SK-N-SH treated with all-trans-retinoic acid at 6 μM for 48 hours (cell line): ENCODE results near the gene MRAS.

ENCODE experiments used
- ATAC-seq: fragments of 200-7000 bp; cut with Tn5 transposase; 3 replicates; pipeline ENCODE4 v1.9.1; 2020; ENCODE audit warnings: mild to moderate bottlenecking, moderate library complexity
- ARNTL ChIP-seq: fragments of 450-650 bp; formaldehyde crosslinking; IDR thresholded peaks from 2 replicates; pipeline ENCODE4 v1.5.0; 2020; ENCODE audit warnings: low read depth, mild to moderate bottlenecking, moderate library complexity, borderline replicate concordance
- BACH2 ChIP-seq: fragments of 250-450 bp; sonication (Bioruptor Pico); IDR thresholded peaks from 2 replicates; pipeline ENCODE4 v1.9.0; 2021; ENCODE audit warnings: mild to moderate bottlenecking, borderline replicate concordance
- CREB5 ChIP-seq: fragments of 250-450 bp; sonication (Bioruptor Pico); IDR thresholded peaks from 2 replicates; pipeline ENCODE4 v1.5.1; 2020; ENCODE audit warnings: low read depth, mild to moderate bottlenecking, moderate library complexity
- CSDC2 ChIP-seq: fragments of 250-450 bp; sonication (Bioruptor Pico); IDR thresholded peaks from 2 replicates; pipeline ENCODE4 v1.5.0; 2020; ENCODE audit warnings: mild to moderate bottlenecking, moderate library complexity
- CSRNP3 ChIP-seq: fragments of 250-450 bp; sonication (Bioruptor Pico); IDR thresholded peaks from 2 replicates; pipeline ENCODE4 v1.5.1; 2021; ENCODE audit warnings: mild to moderate bottlenecking, moderate library complexity
- ESRRG ChIP-seq: fragments of 250-450 bp; sonication (Bioruptor Pico); IDR thresholded peaks from 2 replicates; pipeline ENCODE4 v1.6.1; 2021; ENCODE audit warnings: mild to moderate bottlenecking
- GLIS3 ChIP-seq: fragments of 250-450 bp; sonication (Bioruptor Pico); IDR thresholded peaks from 2 replicates; pipeline ENCODE4 v1.5.0; 2020; ENCODE audit warnings: mild to moderate bottlenecking, moderate library complexity
- ISL1 ChIP-seq: fragments of 250-450 bp; sonication (Bioruptor Pico); IDR thresholded peaks from 2 replicates; pipeline ENCODE4 v2.1.2; 2022; ENCODE audit warnings: mild to moderate bottlenecking, moderate library complexity
- OSR1 ChIP-seq: fragments of 250-450 bp; sonication (Bioruptor Pico); IDR thresholded peaks from 2 replicates; pipeline ENCODE4 v1.8.0; 2022; ENCODE audit warnings: moderate library complexity, mild to moderate bottlenecking, inconsistent platforms
- PATZ1 ChIP-seq: fragments of 250-450 bp; sonication (Bioruptor Pico); IDR thresholded peaks from 2 replicates; pipeline ENCODE4 v1.8.0; 2020; ENCODE audit warnings: mild to moderate bottlenecking, moderate library complexity, borderline replicate concordance
- POU6F1 ChIP-seq: fragments of 250-450 bp; sonication (Bioruptor Pico); IDR thresholded peaks from 2 replicates; pipeline ENCODE4 v1.8.0; 2021; ENCODE audit warnings: low read depth, mild to moderate bottlenecking, moderate library complexity, borderline replicate concordance
- PPARA ChIP-seq: fragments of 250-450 bp; sonication (Bioruptor Pico); IDR thresholded peaks from 2 replicates; pipeline ENCODE4 v1.5.0; 2020; ENCODE audit warnings: mild to moderate bottlenecking, borderline replicate concordance
- RARB ChIP-seq: fragments of 250-450 bp; sonication (Bioruptor Pico); IDR thresholded peaks from 2 replicates; pipeline ENCODE4 v1.8.0; 2021; ENCODE audit warnings: mild to moderate bottlenecking, moderate library complexity
- SNAI2 ChIP-seq: fragments of 250-450 bp; sonication (Bioruptor Pico); IDR thresholded peaks from 2 replicates; pipeline ENCODE4 v1.5.0; 2020; ENCODE audit warnings: mild to moderate bottlenecking, moderate library complexity
- TCF4 ChIP-seq: fragments of 250-450 bp; sonication (Bioruptor Pico); IDR thresholded peaks from 2 replicates; pipeline ENCODE4 v1.8.0; 2021; ENCODE audit warnings: mild to moderate bottlenecking, moderate library complexity, borderline replicate concordance
- TOX ChIP-seq: fragments of 250-450 bp; sonication (Bioruptor Pico); IDR thresholded peaks from 2 replicates; pipeline ENCODE4 v1.8.0; 2021; ENCODE audit warnings: mild to moderate bottlenecking, moderate library complexity, borderline replicate concordance
- TSHZ2 ChIP-seq: fragments of 250-450 bp; sonication (Bioruptor Pico); IDR thresholded peaks from 2 replicates; pipeline ENCODE4 v1.5.0; 2020; ENCODE audit warnings: mild to moderate bottlenecking, moderate library complexity
- ZC3H10 ChIP-seq: fragments of 250-450 bp; sonication (Bioruptor Pico); IDR thresholded peaks from 2 replicates; pipeline ENCODE4 v1.5.1; 2021; ENCODE audit warnings: mild to moderate bottlenecking, moderate library complexity
- ZFP30 ChIP-seq: fragments of 450-650 bp; formaldehyde crosslinking; IDR thresholded peaks from 2 replicates; pipeline ENCODE4 v1.5.0; 2022; ENCODE audit warnings: mild to moderate bottlenecking, moderate library complexity
- ZNF565 ChIP-seq: fragments of 450-650 bp; formaldehyde crosslinking; conservative IDR thresholded peaks from 2 replicates; pipeline ENCODE4 v1.5.0; 2020; ENCODE audit warnings: low read depth, mild to moderate bottlenecking, moderate library complexity
- ZNF70 ChIP-seq: fragments of 450-650 bp; formaldehyde crosslinking; IDR thresholded peaks from 2 replicates; pipeline ENCODE4 v1.5.0; 2020; ENCODE audit warnings: mild to moderate bottlenecking, moderate library complexity
- ZNF8 ChIP-seq: fragments of 450-650 bp; formaldehyde crosslinking; IDR thresholded peaks from 2 replicates; pipeline ENCODE4 v1.5.0; 2020; ENCODE audit warnings: mild to moderate bottlenecking, moderate library complexity

MRAS gene

GRCh38 chr3:138435840-138436239 lies 87.5 kb downstream of the MRAS start (continued):
- TF ChIP-seq CSRNP3 = no peak
- no peak for TF ChIP-seq BACH2 (CRISPR knock-in tag)
- TF ChIP-seq ISL1 (CRISPR knock-in tag) = no peak
- TF ChIP-seq TOX (CRISPR knock-in tag) = no peak
- TF ChIP-seq ZNF8 = no peak
- TF ChIP-seq RARB (CRISPR knock-in tag) = no peak
- no peak for TF ChIP-seq ARNTL (CRISPR knock-in tag)

GRCh38 chr3:138437281-138437680 lies 88.9 kb downstream of the MRAS start:
- TF ChIP-seq GLIS3 (no peak), RARB (CRISPR knock-in tag) (no peak), TOX (CRISPR knock-in tag) (no peak), POU6F1 (CRISPR knock-in tag) (no peak), ZNF70 (CRISPR knock-in tag) (no peak), PATZ1 (CRISPR knock-in tag) (no peak), CSRNP3 (no peak), ZNF565 (CRISPR knock-in tag) (no peak), ISL1 (CRISPR knock-in tag) (no peak), PPARA (CRISPR knock-in tag) (no peak), CREB5 (CRISPR knock-in tag) (no peak), ZC3H10 (no peak), ZFP30 (CRISPR knock-in tag) (no peak), CSDC2 (CRISPR knock-in tag) (no peak), OSR1 (CRISPR knock-in tag) (no peak), ARNTL (CRISPR knock-in tag) (no peak), TSHZ2 (CRISPR knock-in tag) (no peak), ESRRG (CRISPR knock-in tag) (no peak), BACH2 (CRISPR knock-in tag) (no peak)

GRCh38 chr3:138438896-138439295 lies 90.5 kb downstream of the MRAS start:
- ATAC-seq = no peak
- TF ChIP-seq TOX (CRISPR knock-in tag) = no peak
- TF ChIP-seq ESRRG (CRISPR knock-in tag) = no peak
- no peak for TF ChIP-seq ISL1 (CRISPR knock-in tag)
- no peak for TF ChIP-seq TSHZ2 (CRISPR knock-in tag)
- TF ChIP-seq SNAI2 = no peak
- no peak for TF ChIP-seq ZFP30 (CRISPR knock-in tag)
- no peak for TF ChIP-seq ZC3H10
- TF ChIP-seq RARB (CRISPR knock-in tag) = no peak
- no peak for TF ChIP-seq TCF4 (CRISPR knock-in tag)
- no peak for TF ChIP-seq CSRNP3

More at GRCh38 chr3:138437281-138437680, 88.9 kb downstream of the MRAS start:
- ATAC-seq = no peak
